OCI-LY7 (cell line): ENCODE data around the gene KCNC1.

Source experiments
- EZH2phosphoT487 ChIP-seq: fragments of 200-600 bp; sonication (generic); IDR thresholded peaks from 2 replicates; pipeline ENCODE4 v1.6.1; 2018; ENCODE audit warnings: low read depth, borderline replicate concordance, mild to moderate bottlenecking, mixed run types, antibody characterized with exemption, low read length, moderate library complexity, mixed read lengths
- TF ChIP-seq, protein P1 (sequence below): fragments of 200-600 bp; sonication (generic); conservative IDR thresholded peaks from 2 replicates; pipeline ENCODE4 v1.5.1; 2014; ENCODE audit warnings: mild to moderate bottlenecking, antibody characterized with exemption, low read length, moderate library complexity, mixed read lengths

DNA sequence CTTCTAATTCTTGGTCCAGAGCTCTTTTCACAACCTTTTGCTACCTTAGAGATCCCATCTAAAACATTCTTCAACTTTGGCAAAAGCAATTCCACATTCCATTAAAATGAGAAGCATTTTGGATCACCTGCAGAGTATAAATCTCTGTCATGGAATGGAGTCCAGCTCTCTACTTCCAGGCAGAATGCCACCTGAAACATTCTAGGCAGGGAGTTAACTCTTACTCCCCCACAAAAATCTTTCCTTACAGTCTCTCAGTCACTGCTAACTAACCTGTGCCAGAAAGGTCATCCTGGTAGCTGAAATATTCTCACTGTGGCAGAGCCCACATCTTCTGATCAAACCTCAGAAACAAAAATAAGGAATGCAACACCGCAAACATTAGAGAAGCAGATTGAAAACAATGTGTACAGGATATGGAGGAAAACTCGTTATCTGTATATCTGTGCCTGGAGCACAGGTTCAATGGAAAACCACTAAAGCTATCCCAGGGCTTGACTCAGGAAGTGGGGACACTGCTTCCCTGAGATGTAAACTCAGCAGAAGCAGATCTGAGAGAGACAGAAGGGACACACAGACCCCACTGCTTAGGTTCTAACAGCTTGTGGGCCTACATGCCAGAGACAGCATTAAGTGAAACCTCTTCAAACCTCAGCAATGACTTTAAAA lies 78.9 kb downstream of the KCNC1 start:
- TF ChIP-seq, protein P1, sequence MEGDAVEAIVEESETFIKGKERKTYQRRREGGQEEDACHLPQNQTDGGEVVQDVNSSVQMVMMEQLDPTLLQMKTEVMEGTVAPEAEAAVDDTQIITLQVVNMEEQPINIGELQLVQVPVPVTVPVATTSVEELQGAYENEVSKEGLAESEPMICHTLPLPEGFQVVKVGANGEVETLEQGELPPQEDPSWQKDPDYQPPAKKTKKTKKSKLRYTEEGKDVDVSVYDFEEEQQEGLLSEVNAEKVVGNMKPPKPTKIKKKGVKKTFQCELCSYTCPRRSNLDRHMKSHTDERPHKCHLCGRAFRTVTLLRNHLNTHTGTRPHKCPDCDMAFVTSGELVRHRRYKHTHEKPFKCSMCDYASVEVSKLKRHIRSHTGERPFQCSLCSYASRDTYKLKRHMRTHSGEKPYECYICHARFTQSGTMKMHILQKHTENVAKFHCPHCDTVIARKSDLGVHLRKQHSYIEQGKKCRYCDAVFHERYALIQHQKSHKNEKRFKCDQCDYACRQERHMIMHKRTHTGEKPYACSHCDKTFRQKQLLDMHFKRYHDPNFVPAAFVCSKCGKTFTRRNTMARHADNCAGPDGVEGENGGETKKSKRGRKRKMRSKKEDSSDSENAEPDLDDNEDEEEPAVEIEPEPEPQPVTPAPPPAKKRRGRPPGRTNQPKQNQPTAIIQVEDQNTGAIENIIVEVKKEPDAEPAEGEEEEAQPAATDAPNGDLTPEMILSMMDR, result no peak
- TF ChIP-seq EZH2phosphoT487, result no peak
